Left ventricle myocardium inferior (tissue), 1 donor: ENCODE measurements around the gene LNPK. TPM values are rescaled to one million over a fixed set of nuclear protein-coding genes. Genes with fewer than 3 reads are reported as not detected.

Source experiments
- DNase-seq: peaks from one replicate; pipeline ENCODE4 v3.0.0-alpha.2; 2020
- H3K27ac ChIP-seq: fragments of 200-600 bp; replicated peaks from 2 replicates; pipeline ENCODE4 v1.8.0; 2021
- H3K27me3 ChIP-seq: fragments of 200-600 bp; 2 replicates; pipeline ENCODE4 v1.8.0; 2021; ENCODE audit warnings: low read depth
- H3K36me3 ChIP-seq: fragments of 200-600 bp; 2 replicates; pipeline ENCODE4 v1.8.0; 2021
- H3K4me1 ChIP-seq: fragments of 200-600 bp; 2 replicates; pipeline ENCODE4 v1.8.0; 2021
- H3K4me3 ChIP-seq: fragments of 200-600 bp; 2 replicates; pipeline ENCODE4 v1.8.0; 2021; ENCODE audit warnings: mild to moderate bottlenecking, moderate library complexity
- H3K9me3 ChIP-seq: fragments of 200-600 bp; replicated peaks from 2 replicates; pipeline ENCODE4 v1.8.0; 2021
- CTCF ChIP-seq: fragments of 200-600 bp; IDR thresholded peaks from 2 replicates; pipeline ENCODE4 v1.8.0; 2021; ENCODE audit warnings: antibody characterized with exemption, mild to moderate bottlenecking, borderline replicate concordance
- intact Hi-C: fragments of 100-400 bp; cut with micrococcal nuclease; formaldehyde crosslinking; loops from one replicate; pipeline ENCODE4 v1.11.0; 2022
- total RNA-seq: library from RNA; stranded (reverse); fragmentation: NEBNext Ultra II Directional; extraction: Animal tissue kit (Norgen Biotek cat#: 25700); gene quantifications from one replicate; pipeline ENCODE4 v1.2.1, GENCODE V29; 2021
- donor health status: DM: no; HTN: yes; CAD: no; lungs with severe emphysema.

Gene LNPK
- total RNA-seq, 1 donor from 2014 or later: 42.3 TPM

DNA sequence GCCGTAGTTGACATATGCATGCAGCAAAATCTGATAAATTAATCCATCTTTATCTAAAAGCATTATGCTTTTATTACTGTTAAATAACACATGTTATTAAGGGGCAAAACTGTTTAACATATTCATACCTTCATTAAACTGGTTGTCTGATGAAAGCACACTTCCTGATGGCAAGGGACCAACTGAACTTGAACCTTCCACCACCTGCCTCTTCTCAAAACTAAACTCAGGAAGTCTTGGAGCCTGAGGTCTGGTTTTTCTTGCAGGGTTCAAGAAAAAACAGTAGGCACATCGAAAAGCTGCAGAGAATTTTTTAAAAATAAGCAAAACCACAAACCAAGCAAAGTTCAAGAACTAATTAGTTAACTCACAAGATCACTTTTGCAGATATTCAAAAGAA lies 64.9 kb downstream of the LNPK start:
- TF ChIP-seq CTCF: no peak
- Histone ChIP-seq H3K4me3 (no peak overlapping the region), H3K4me1 (no peaks in the 10 kb centered on the region), H3K9me3 (peaks cover 9% of the 10 kb centered on the region), H3K27me3 (no peaks in the 10 kb centered on the region), H3K27ac (no peak overlapping the region), H3K36me3 (peaks cover 72% of the 10 kb centered on the region)
- intact Hi-C loops: no loop called here
- DNase-seq: no peak

DNA sequence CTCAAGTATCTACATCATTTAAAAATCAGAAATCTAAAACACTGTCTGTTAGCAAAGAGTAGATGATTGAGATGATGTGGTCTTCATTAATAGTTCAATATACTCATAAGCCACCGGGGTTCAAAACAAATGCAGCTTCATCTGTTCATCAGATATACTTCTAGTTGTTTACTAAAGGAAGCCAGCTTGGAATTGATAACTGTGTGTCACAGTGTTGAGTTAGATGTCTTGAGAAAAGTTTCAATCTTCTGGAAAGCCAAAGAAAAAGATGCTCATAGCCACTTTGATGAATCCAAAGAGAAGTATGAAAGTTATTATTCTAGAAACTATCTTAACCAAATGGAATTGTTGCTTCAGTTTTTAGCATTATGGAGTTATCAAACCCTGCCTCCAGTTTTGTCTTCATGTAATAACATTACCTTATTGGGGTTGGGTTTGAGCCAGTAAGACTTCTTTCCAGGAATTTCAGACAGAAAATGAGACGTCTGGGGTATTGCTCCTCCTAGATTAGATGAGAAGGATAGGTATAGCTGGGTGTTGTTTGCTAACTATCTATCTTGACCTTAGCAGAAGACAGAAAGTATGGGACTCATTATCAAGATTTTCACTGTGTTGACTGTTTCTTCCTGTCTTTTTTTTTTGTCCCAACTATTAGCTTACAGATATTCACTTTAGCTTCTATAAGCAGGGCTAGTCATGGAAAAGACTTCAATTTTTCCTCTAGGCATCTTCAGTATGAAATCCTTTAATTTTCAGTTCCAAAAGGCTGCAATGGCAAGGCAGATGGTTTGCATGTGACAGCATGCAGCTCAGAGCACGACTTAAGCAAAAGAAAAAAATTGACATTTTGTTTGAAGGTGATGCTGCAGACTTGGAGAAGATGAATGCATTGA lies 66.5 kb downstream of the LNPK start:
- H3K9me3 ChIP-seq: no peaks in the 10 kb centered on the region

GRCh38 chr2:175932675-175933074 lies 69.4 kb downstream of the LNPK start:
- H3K4me1 ChIP-seq: peaks cover 15% of the 10 kb centered on the region
- no peak for DNase-seq
- H3K9me3 ChIP-seq: no peaks in the 10 kb centered on the region
- no peaks in the 10 kb centered on the region for H3K27me3 ChIP-seq
- intact Hi-C loops: no loop called here
- H3K27ac ChIP-seq: no peak overlapping the region
- no peak for TF ChIP-seq CTCF
- peaks cover 49% of the 10 kb centered on the region for H3K36me3 ChIP-seq
- H3K4me3 ChIP-seq: no peak overlapping the region

More for the DNA sequence above, 66.5 kb downstream of the LNPK start:
- Histone ChIP-seq H3K27me3 (no peaks in the 10 kb centered on the region), H3K4me1 (no peaks in the 10 kb centered on the region), H3K4me3 (no peak overlapping the region), H3K27ac (no peak overlapping the region), H3K36me3 (peaks cover 58% of the 10 kb centered on the region)
- TF ChIP-seq CTCF: no peak
- DNase-seq: no peak
- intact Hi-C loops: no loop called here

DNA sequence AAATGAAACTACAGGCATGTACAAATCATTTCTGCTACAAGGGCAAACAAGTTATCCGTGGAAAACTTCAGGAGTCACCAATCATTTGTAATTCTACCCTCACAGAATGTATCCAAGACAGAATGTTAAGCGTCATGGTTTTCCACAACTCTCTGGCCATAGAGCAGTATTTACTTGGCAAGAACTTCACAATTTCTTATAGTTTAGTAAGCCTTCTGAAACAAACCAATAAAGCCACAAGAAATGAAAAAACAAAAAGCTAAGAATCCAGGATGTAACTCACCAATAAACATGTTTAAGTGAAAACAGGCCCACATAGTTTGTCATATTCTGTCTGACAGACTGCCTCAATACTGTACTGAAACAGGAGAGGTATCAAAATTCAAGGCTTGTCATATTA lies 70.3 kb downstream of the LNPK start:
- no peak for TF ChIP-seq CTCF
- Histone ChIP-seq H3K36me3 (peaks cover 46% of the 10 kb centered on the region), H3K4me3 (no peak overlapping the region), H3K4me1 (peaks cover 15% of the 10 kb centered on the region), H3K27ac (no peak overlapping the region), H3K27me3 (no peaks in the 10 kb centered on the region), H3K9me3 (no peaks in the 10 kb centered on the region)
- intact Hi-C loops: no loop called here
- no peak for DNase-seq

DNA sequence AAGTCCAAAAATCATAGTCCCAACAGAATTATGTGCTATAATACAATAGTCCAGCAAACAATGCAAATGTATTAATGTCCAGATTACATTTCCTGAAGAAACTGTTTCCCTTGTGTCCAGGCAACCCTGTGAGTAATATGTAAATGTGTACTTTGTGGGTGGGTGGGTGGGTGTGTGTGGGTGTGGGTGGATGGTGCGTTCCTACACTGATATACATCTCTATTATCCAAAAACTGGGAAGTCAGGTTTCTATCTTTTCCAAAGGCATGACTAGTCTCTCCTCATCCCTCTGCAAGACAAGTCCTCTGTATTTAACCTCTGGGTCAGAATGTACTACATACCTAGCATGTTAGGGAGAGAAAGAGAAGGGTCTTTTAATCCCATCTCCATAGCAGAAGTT lies 71.6 kb downstream of the LNPK start:
- Histone ChIP-seq H3K4me1 (peaks cover 15% of the 10 kb centered on the region), H3K9me3 (no peaks in the 10 kb centered on the region), H3K27ac (no peak overlapping the region), H3K27me3 (no peaks in the 10 kb centered on the region), H3K36me3 (peaks cover 44% of the 10 kb centered on the region), H3K4me3 (no peak overlapping the region)
- DNase-seq: no peak
- no peak for TF ChIP-seq CTCF
- intact Hi-C loops: no loop called here
